GM12865 (cell line): ENCODE data around the gene DHTKD1.
A peak's percentile ranks its signal among the peaks of the same experiment; 100 is the strongest.

Experiments used
- DNase-seq: peaks from one replicate; pipeline ENCODE4 v3.0.0; 2010; ENCODE audit warnings: low read depth
- H3K4me3 ChIP-seq: 2 replicates; pipeline ENCODE4 v1.5.1; 2011; ENCODE audit warnings: mild to moderate bottlenecking, low read depth, low read length, control low read depth
- CTCF ChIP-seq: IDR thresholded peaks from 2 replicates; pipeline ENCODE4 v1.5.1; 2011; ENCODE audit warnings: low read length, control low read depth, low read depth, inconsistent platforms; ENCODE audit not compliant: insufficient read depth; ENCODE audit errors: missing control alignments

The DHTKD1 gene, protein sequence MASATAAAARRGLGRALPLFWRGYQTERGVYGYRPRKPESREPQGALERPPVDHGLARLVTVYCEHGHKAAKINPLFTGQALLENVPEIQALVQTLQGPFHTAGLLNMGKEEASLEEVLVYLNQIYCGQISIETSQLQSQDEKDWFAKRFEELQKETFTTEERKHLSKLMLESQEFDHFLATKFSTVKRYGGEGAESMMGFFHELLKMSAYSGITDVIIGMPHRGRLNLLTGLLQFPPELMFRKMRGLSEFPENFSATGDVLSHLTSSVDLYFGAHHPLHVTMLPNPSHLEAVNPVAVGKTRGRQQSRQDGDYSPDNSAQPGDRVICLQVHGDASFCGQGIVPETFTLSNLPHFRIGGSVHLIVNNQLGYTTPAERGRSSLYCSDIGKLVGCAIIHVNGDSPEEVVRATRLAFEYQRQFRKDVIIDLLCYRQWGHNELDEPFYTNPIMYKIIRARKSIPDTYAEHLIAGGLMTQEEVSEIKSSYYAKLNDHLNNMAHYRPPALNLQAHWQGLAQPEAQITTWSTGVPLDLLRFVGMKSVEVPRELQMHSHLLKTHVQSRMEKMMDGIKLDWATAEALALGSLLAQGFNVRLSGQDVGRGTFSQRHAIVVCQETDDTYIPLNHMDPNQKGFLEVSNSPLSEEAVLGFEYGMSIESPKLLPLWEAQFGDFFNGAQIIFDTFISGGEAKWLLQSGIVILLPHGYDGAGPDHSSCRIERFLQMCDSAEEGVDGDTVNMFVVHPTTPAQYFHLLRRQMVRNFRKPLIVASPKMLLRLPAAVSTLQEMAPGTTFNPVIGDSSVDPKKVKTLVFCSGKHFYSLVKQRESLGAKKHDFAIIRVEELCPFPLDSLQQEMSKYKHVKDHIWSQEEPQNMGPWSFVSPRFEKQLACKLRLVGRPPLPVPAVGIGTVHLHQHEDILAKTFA

DNA sequence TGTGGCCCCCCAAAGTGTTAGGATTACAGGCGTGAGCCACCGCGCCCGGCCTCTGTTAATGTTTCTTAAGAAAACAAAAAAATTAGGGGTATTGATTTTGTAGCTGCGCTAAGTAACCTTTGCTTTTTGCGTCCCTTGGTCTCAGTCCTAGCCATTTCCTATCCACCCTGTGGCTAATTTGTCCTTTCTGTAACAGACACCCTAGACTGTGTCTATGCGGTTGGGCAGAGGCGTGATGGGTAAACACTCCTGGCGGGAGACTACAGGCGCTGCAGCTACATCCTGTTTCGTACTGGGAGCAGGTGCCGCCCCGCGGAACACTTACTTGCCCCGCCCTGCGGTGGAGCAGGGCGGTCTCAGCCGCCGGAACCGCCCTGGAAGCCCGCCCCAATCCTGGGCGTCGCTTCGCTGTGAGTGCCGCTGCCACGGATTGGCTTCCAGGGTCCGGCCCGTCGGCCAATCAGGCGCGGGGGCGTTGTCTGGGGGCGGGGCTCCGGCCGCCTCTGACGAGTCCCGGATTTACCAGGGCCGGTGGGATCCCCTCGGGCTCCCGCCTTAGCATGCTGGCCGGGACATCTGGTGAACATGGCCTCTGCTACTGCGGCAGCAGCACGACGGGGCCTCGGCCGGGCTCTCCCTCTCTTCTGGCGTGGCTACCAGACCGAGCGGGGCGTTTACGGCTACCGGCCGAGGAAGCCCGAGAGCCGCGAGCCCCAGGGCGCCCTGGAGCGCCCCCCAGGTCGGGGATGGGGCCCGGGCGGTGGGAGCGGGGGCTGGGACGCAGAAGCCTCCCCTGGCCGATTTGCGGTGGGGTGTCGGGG lies at the start of gene DHTKD1:
Gene DHTKD1 (plus strand): TSS at position 506 of the 821 bp plus-strand sequence. CDS start 80 bp downstream, at position 586.
- H3K4me3 ChIP-seq = peak within 1 kb of the TSS; percentile 58
- TF ChIP-seq CTCF = peak; percentile 26
- peak; percentile 99 for DNase-seq

- no peak for DNase-seq
- TF ChIP-seq CTCF = no peak
- no peak overlapping the region for H3K4me3 ChIP-seq
Observed at GRCh38 chr10:12019283-12019971, 49.3 kb upstream of the DHTKD1 start.

DNA sequence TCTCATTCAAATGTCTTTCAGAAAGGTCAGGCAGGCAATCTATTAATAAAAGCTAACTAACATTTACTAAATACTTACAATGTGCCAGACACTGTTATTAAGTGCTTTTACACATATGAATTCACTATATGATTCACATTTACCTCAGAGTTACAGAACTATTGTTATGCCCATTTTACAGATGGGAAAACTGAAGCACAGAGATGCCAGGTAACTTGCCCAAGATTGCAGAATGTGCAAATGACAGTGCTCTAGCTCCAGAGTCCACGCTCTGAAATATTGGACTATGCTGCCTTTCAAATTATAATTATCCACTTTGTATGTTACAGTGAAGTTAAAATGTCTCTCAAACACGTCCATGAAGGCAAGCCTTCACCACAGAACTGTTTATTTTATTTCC lies 48.2 kb upstream of the DHTKD1 start:
- no peak for TF ChIP-seq CTCF
- DNase-seq = no peak
- no peak overlapping the region for H3K4me3 ChIP-seq

DNA sequence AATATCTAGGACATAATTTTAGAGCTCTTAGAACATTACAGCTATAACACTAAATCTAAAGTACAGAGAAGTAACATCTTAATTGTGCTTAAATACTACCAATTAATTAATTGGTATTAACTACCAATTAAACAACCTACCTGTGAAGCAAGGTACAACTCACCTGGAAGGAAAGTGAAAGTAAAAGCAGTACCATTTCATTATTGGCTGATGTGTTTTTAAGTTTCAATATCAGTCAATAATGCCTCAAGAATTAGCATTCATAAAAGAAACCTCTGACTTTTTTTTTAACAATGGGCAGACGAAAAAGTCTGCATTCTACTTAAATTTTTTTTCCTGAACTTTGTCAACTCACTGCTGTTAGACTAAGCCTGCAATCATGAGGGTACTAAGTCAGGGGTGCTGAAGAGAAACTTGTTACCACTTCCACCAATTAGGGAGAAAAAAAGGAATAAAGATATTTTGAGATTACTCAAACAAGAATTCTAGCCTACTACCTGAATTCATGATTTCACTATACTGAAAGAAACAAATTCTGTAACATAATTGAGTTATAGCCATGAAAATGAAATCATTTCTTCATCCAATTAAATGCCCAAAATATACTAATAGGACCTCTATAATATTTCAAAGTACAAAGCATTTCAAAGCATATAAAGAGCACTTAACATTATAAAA lies 46.0 kb upstream of the DHTKD1 start:
- H3K4me3 ChIP-seq = no peak overlapping the region
- DNase-seq = no peak
- no peak for TF ChIP-seq CTCF

DNA sequence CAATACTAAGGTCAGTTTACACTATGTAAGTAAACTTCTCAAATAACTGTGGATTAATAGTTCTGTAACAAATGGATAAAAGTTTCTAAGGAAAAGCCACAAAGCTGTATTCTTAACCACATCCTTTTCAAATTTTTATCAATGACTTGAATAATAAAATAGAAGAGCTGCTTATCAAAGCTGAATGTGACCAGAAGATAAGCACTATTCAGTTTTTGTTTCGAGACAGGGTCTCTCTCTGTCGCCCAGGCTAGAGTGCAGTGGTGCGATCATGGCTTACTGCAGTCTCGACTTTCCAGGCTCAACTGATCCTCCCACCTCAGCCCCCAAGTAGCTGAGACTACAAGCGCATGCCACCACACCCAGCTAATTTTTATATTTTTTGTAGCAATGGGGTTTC lies 43.2 kb upstream of the DHTKD1 start:
- no peak for TF ChIP-seq CTCF
- no peak overlapping the region for H3K4me3 ChIP-seq
- no peak for DNase-seq
